Transverse colon (tissue), 4 donors: ENCODE data around the gene AOX1. TPM values are rescaled to one million over a fixed set of nuclear protein-coding genes. Genes with fewer than 3 reads are reported as not detected.

Experiments
- DNase-seq: peaks from one replicate; pipeline ENCODE4 v3.0.0-alpha.2; 2019
- H3K27ac ChIP-seq, 4 donors: fragments of 200-600 bp; sonication (generic); 2 replicates each; pipeline ENCODE4 v1.5.1; 2016 to 2018; ENCODE audit warnings: inconsistent platforms in 4 of 4
- H3K27me3 ChIP-seq: fragments of 200-600 bp; sonication (generic); 2 replicates; pipeline ENCODE4 v1.5.1; 2017; ENCODE audit warnings: inconsistent platforms
- H3K36me3 ChIP-seq, 4 donors: fragments of 200-600 bp; sonication (generic); 2 replicates each; pipeline ENCODE4 v1.5.1; 2017 to 2019; ENCODE audit warnings: inconsistent platforms in 4 of 4
- H3K4me1 ChIP-seq, 4 donors: fragments of 200-600 bp; sonication (generic); 2 replicates each; pipeline ENCODE4 v1.5.1; 2017 to 2020; ENCODE audit warnings: inconsistent platforms in 4 of 4
- H3K4me3 ChIP-seq, 4 donors: fragments of 200-600 bp; sonication (generic); 1 replicate in 1 of 4; 2 replicates in 3 of 4; pipeline versions ENCODE4 v1.5.1 to v1.6.1; 2017 to 2019; ENCODE audit warnings: inconsistent platforms in 4 of 4
- H3K9me3 ChIP-seq, 2 donors: fragments of 200-600 bp; sonication (generic); 2 replicates each; pipeline ENCODE4 v1.5.1; 2017 to 2019; ENCODE audit warnings: inconsistent platforms in 2 of 2
- CTCF ChIP-seq, 5 experiments: fragments of 200-600 bp in 3 of 5; fragments of 450-650 bp in 2 of 5; sonication (generic) in 3 of 5; IDR thresholded peaks; 1 replicate in 2 of 5; 2 replicates in 3 of 5; pipeline ENCODE4 v1.5.1; 2016 to 2017; ENCODE audit warnings: antibody characterized with exemption in 5 of 5, inconsistent platforms in 3 of 5, mild to moderate bottlenecking in 2 of 5, moderate library complexity in 1 of 5
- EP300 ChIP-seq: sonication (generic); formaldehyde crosslinking; IDR thresholded peaks from one replicate; pipeline ENCODE4 v1.6.1; 2017; ENCODE audit warnings: antibody characterized with exemption, low read depth
- POLR2A ChIP-seq: fragments of 450-650 bp; IDR thresholded peaks from one replicate; pipeline ENCODE4 v1.6.1; 2016; ENCODE audit warnings: antibody characterized with exemption, mild to moderate bottlenecking, moderate library complexity
- POLR2AphosphoS5 ChIP-seq, 3 donors: sonication (generic); formaldehyde crosslinking; IDR thresholded peaks; one replicate each; pipeline ENCODE4 v1.6.1; 2016; ENCODE audit warnings: antibody characterized with exemption in 3 of 3
- WGBS, 2 donors: methylation state at CpG; one replicate each; pipeline ENCODE4 v1.1.5; 2018; ENCODE audit warnings: low coverage in 1 of 2; 5-methylcytosine and 5-hydroxymethylcytosine counted together
- in situ Hi-C, 4 donors: fragments of 200-750 bp; cut with MboI; loops; one replicate each; pipeline versions ENCODE4 v1.15.0 to v1.15.1; 2017; ENCODE audit warnings: low sequenced_read_pairs in 3 of 4, low pct_ligation_motif_present in 1 of 4, low pct_unique_long_range_greater_than_20kb in 1 of 4
- intact Hi-C: fragments of 100-400 bp; cut with DNase I; formaldehyde crosslinking; loops from one replicate; pipeline ENCODE4 v1.15.1; 2023; ENCODE audit warnings: low total_unique reads
- total RNA-seq, 4 donors: library from RNA; depleted of rRNA; stranded (reverse); fragments of >200 nt; gene quantifications; one replicate each; pipeline ENCODE4 v1.1.0, GENCODE V29; 2016

The AOX1 gene
- total RNA-seq, 4 donors from 2014 or later, result 12.0 to 28.1 (median 19.0) TPM

- intact Hi-C loops, result no loop called here
- H3K27ac ChIP-seq, result no peak overlapping the region
- DNase-seq, result no peak
- in situ Hi-C loops, result no loop called here
- H3K4me1 ChIP-seq, result no peaks in the 10 kb centered on the region
- no peaks in the 10 kb centered on the region for H3K27me3 ChIP-seq
- H3K4me3 ChIP-seq, result no peak overlapping the region
- 70 to 75% methylated on average over 4 to 6 of the region's 6 CpGs for WGBS, 2 donors
- no peaks in the 10 kb centered on the region for H3K9me3 ChIP-seq
- TF ChIP-seq CTCF (IDR thresholded peaks at IDR 0.05), result no peak
- no peak for TF ChIP-seq POLR2AphosphoS5 (IDR thresholded peaks at IDR 0.05)
- TF ChIP-seq POLR2A, result no peak
- no peak for TF ChIP-seq EP300
- H3K36me3 ChIP-seq, result no peaks in the 10 kb centered on the region
Observed at GRCh38 chr2:200695601-200696000, 109.8 kb downstream of the AOX1 start.

- no peak overlapping the region for H3K27ac ChIP-seq
- no peaks in the 10 kb centered on the region for H3K36me3 ChIP-seq
- WGBS, 2 donors, result 24% methylated on average over 2 of the region's 2 CpGs; no CpG with 5 or more reads in 1 of the 2 donors
- peaks cover 0 to 3% (median 0%) of the 10 kb centered on the region in 4 donors for H3K4me1 ChIP-seq
- TF ChIP-seq CTCF (IDR thresholded peaks at IDR 0.05) (no peak), EP300 (no peak), POLR2A (no peak), POLR2AphosphoS5 (IDR thresholded peaks at IDR 0.05) (no peak)
- in situ Hi-C loops (no loop called here), intact Hi-C loops (no loop called here)
- no peak for DNase-seq
- H3K4me3 ChIP-seq, result no peak overlapping the region
- H3K9me3 ChIP-seq, result no peaks in the 10 kb centered on the region
- no peaks in the 10 kb centered on the region for H3K27me3 ChIP-seq
Observed at GRCh38 chr2:200698217-200698616, 112.4 kb downstream of the AOX1 start.

- in situ Hi-C loops (no loop called here), intact Hi-C loops (no loop called here)
- no peak overlapping the region for H3K4me3 ChIP-seq
- H3K4me1 ChIP-seq, result peaks cover 0 to 10% (median 2%) of the 10 kb centered on the region in 4 donors
- H3K36me3 ChIP-seq, result no peaks in the 10 kb centered on the region
- 0 to 47% methylated on average over 1 of the region's 1 CpG for WGBS, 2 donors
- no peaks in the 10 kb centered on the region for H3K9me3 ChIP-seq
- H3K27ac ChIP-seq, result no peak overlapping the region
- no peaks in the 10 kb centered on the region for H3K27me3 ChIP-seq
- no peak for TF ChIP-seq POLR2A
- TF ChIP-seq CTCF (IDR thresholded peaks at IDR 0.05), result no peak
- TF ChIP-seq POLR2AphosphoS5 (IDR thresholded peaks at IDR 0.05), result no peak
- TF ChIP-seq EP300, result no peak
- DNase-seq, result no peak
Observed at GRCh38 chr2:200699310-200699709, 113.5 kb downstream of the AOX1 start.

GRCh38 chr2:200700856-200701255 is 115.0 kb downstream of the AOX1 start:
- intact Hi-C loops (loop anchor here (10.0 kb wide), 1 partner anchor 116 kb away; the partner anchor contains the start of gene AOX1), in situ Hi-C loops (loop anchor here in 2 of 4 donors (10.0 to 25.0 kb wide), 4 partner anchors 111 to 739 kb away; partner anchors contain the start of genes AOX1 (in 1 of the 2), BZW1 (in 1 of the 2), MAIP1 (in 1 of the 2) and TYW5 (in 1 of the 2))
- no peaks in the 10 kb centered on the region for H3K36me3 ChIP-seq
- TF ChIP-seq POLR2A (no peak), POLR2AphosphoS5 (IDR thresholded peaks at IDR 0.05) (no peak), CTCF (IDR thresholded peaks at IDR 0.05) (no peak), EP300 (no peak)
- H3K27ac ChIP-seq, result no peak overlapping the region
- DNase-seq, result no peak
- H3K4me1 ChIP-seq, result peaks cover 0 to 12% (median 4%) of the 10 kb centered on the region in 4 donors
- H3K4me3 ChIP-seq, result no peak overlapping the region
- no peaks in the 10 kb centered on the region for H3K9me3 ChIP-seq
- WGBS, 2 donors, result 72 to 82% methylated on average over 2 of the region's 2 CpGs
- no peaks in the 10 kb centered on the region for H3K27me3 ChIP-seq
